AG08396 (cell line): ENCODE measurements around the gene DYRK1A.
"Not testable (repeated sequence)": the region's sequence is repeated elsewhere in the genome, so short reads cannot be mapped to it uniquely, and the experiment has no call there.

Source experiments
- DNase-seq: peaks from one replicate; pipeline ENCODE4 v3.0.0; 2012; ENCODE audit warnings: low spot score, mixed read lengths

DYRK1A gene

GRCh38 chr21:37366482-37367316 lies at the start of gene DYRK1A:
Gene DYRK1A, plus strand, starts transcription at chr21:37366773. Its CDS starts 53,602 bp downstream, at chr21:37420375.
- peak; percentile 99 for DNase-seq

DNA sequence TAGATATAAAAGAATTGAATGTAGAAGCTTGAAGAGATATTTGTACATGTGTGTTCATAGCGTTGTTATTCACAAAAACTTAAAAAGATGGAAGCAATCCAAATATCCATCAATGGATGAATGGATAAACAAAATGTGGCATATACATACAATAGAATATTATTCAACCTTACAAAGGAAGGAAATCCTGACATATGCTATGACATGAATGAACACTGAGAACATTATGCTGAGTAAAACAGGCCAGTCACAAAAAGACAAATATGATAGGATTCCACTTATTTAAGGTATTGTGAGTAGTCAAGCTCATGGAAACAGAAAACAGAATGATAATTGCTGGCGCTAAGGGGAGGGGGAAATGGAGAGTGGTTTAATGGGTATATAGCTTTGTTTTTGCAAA lies 47.0 kb upstream of the DYRK1A start:
- DNase-seq, result no peak

- DNase-seq, result no peak
These were observed 44.5 kb upstream of the DYRK1A start for GRCh38 chr21:37322084-37322483.

- DNase-seq, result no peak
These were observed 42.0 kb upstream of the DYRK1A start for GRCh38 chr21:37324558-37324957.

DNA sequence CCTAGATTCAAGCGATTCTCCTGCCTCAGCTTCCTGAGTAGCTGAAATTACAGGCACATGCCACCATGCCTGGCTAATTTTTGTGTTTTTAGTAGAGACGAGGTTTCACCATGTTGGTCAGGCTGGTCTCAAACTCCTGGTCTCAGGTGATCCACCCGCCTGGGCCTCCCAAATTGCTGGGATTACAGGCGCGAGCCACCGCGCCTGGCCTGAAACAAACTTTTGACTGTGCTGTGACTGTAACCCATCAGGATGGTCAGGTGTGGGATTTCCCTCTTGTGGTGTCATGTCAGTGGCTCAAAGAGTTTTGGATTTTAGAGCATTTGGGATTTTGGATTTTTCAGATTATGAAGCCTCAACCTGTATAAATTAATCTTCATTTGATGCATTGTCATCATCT lies 38.4 kb upstream of the DYRK1A start:
- not testable (repeated sequence) for DNase-seq

DNA sequence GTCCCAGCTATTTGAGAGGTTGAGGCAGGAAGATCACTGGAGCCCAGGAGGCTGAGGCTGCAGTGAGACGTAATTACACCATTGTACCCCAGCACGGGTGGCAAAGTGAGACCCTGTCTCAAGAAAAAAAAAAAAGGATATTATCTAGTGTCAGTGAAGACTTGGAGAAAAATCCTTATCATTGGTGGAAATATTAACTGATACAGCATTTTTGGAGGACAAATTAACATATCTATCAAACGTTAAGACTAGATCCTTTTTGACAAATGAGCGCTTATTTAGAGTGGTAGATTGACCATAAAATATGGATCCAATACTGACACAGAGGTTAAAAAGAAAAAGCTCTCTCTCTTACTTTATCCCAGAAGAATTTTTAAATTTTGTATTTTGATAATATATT lies 35.2 kb upstream of the DYRK1A start:
- DNase-seq, result no peak

DNA sequence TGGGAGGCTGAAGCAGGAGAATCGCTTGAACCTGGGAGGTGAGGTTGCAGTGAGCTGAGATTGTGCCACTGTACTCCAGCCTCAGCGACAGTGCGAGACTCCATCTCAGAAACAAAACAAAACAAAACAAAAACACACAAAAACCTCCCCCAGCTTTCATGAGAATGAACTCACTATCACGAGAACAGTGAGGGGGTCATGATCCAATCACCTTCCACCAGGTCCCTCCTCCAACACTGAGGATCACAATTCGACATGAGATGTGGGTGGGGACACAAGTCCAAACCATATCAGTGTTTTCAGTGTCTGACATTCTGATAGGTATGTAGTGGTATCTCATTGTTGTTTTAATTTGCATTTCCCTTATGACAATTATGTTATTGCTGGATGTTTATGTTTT lies 31.5 kb upstream of the DYRK1A start:
- no peak for DNase-seq

DNA sequence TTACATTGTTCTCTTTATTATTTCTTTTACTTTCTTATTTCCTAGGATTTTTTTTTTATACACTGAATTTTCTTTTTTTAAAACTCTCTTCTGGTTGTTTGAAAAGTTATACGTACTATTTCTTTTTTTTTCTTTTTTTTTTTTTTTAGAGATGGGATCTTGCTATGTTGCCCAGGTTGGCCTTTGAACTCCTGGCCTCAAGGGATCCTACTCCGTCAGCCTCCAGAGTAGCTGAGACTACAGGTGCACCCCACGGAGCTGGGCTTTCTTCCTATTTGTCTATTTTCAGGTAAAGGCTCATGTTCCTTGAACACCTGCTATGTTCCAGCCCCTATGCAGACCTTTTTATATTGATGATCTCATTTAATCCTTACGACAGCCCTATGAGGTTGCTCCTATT lies 29.4 kb upstream of the DYRK1A start:
- no peak for DNase-seq

GRCh38 chr21:37337831-37338230 lies 28.7 kb upstream of the DYRK1A start:
- no peak for DNase-seq

- DNase-seq, result peak; percentile 85
These were observed 27.7 kb upstream of the DYRK1A start for GRCh38 chr21:37338671-37339551.

- DNase-seq, result no peak
These were observed 27.0 kb upstream of the DYRK1A start for GRCh38 chr21:37339552-37339939.

GRCh38 chr21:37341254-37341960 lies 25.2 kb upstream of the DYRK1A start:
- DNase-seq, result no peak

- DNase-seq, result no peak
These were observed 24.4 kb upstream of the DYRK1A start for GRCh38 chr21:37342046-37342632.

- no peak for DNase-seq
These were observed 19.6 kb upstream of the DYRK1A start for GRCh38 chr21:37346841-37347430.

- no peak for DNase-seq
These were observed 17.9 kb upstream of the DYRK1A start for GRCh38 chr21:37348664-37349063.

- no peak for DNase-seq
These were observed 16.1 kb upstream of the DYRK1A start for GRCh38 chr21:37350472-37350871.

- DNase-seq, result no peak
These were observed 9.9 kb upstream of the DYRK1A start for GRCh38 chr21:37356706-37357105.

DNA sequence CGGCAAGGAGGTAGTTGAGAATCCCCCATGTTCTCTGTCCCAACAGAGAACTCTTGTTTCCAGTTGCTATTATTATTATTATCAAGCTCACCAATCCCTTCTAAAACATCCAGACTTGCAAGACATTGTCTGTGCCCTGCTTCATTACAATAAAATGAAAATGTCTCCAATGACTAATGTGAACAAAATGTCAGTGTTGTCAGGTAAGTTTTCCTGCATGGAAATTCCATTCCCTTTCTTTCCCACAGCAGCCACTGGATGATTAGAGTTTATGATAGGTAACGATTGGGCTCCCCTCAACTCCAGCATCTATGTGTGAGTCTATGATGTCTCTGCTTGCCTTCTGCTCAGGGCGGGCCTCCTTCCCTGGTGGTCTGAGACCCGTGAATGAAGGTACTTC lies 8.9 kb upstream of the DYRK1A start:
- DNase-seq, result no peak

DNA sequence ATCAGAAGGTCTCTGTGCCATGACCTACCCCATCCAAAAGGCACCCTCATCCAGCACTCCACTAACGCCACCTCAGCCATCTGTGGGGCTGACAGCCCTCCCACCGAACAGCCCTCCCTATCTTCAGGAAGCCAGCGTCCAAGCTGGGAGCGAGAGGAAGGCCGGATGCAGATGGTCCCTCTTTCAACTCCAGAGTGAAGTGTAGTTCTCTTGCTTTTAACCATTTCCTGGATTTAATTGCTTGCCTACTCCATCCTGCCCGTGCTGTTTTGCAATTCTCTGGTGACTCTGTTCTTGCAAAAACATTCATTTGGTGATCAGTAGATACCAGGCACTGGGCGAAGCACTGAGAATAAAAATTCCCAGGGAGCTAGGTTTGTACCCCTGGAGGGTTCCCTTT lies 8.2 kb upstream of the DYRK1A start:
- DNase-seq, result no peak

DNA sequence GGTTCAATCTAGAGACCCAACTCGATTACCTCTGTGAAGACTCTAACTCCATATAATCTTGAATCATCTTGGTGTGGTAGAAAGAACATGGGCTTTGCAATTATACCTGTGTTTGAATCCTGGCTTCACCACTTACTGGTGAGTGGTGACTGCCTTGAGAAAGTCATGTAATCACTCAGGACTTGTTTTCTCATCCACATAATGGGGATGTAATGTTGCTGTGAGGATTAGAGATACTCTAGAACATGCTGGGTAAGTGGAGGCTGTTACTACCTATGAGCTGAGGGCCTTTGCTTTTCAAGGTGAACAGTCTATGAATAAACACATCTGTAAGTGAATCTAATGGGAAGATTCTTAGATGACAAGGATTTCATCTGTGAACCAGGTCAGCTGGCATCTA lies 2.6 kb upstream of the DYRK1A start:
- DNase-seq, result no peak

- no peak for DNase-seq
These were observed 1.9 kb upstream of the DYRK1A start for GRCh38 chr21:37364722-37365121.
